Stimulated activated CD4-positive, alpha-beta T cell treated with anti-CD3 and anti-CD28 coated beads, Interleukin-2, amount 100 ng/mL, for 48 hours (primary cell): ENCODE data around the gene SOHLH1.
"Not testable (repeated sequence)": the region's sequence is repeated elsewhere in the genome, so short reads cannot be mapped to it uniquely, and the experiment has no call there.

ENCODE experiments used
- DNase-seq, 2 donors: peaks; one replicate each; pipeline ENCODE4 v3.0.0-alpha.2; 2020

The SOHLH1 gene

DNA sequence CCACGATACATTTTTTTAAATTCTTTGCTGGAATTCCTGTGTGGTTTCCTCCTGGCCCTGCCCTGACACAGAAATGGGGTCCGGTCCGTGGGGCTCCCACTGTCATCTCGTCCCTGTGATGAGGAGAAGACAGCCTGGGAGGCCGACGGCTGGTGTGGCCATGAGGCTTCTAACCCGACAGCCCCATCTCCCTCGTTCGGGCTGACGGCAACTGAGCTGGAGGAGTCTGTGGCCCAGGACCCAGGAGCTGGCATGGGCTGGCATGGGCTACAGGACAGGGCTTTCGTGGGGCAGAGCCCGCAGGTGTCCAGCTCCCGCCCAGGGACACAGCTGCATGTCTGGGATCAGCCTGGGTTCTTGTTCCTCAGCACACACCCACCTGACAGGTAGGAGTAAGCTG, 22.4 kb downstream of the SOHLH1 start:
- no peak for DNase-seq

DNA sequence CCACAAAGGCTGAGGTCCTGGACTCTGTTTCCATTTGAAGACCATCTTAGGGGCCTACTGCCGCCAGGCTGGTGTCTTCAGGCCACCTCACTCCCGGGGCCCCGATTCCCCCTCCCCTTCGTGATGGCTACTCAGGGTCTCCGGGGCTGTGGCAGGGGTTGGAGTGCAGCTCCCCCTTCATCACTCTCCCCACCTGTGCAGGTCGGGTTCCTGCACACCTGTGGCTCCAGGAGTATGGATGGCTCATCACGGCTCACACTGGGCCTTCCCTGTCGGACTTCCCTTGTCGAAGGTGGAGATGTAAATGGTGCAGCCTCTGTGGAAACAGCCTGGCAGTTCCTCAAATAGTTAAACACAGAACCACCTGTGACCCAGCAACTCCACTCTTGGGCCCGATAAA, 24.3 kb downstream of the SOHLH1 start:
- DNase-seq, result no peak

DNA sequence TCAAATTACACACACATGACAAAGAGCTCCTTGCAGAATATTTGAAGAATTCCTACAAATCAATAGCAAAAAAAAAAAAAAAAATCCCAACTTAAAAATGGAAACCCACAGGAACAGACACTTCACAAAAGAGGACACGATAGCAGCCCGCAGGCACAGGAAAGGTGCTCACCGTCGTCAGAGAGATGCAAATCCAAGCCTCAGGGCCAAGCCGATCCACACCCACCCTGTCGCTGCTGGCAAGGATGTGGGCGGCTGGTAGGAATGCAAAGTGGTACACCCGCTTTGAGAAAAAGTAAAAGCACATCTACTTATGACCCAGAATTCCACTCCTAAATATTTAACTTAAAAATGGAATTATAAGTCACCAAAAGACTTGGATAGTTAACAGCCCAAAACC, 25.3 kb downstream of the SOHLH1 start:
- DNase-seq, result no peak

DNA sequence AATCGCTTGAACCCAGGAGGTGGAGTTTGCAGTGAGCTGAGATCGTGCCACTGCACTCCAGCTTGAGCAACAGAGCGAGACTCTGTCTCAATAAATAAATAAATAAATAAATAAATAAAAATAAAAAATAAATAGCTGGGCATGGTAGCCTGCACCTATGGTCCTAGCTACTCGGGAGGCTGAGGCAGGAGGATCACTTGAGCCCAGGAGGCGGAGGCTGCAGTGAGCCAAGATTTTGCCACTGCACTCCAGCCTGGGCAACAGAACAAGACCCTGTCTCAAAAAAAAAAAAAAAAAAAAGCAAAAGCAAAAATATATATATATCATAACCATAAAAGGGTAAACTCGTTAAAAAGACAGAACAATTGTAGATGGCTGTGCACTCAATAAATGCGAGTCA, 26.5 kb downstream of the SOHLH1 start:
- not testable (repeated sequence) for DNase-seq

DNA sequence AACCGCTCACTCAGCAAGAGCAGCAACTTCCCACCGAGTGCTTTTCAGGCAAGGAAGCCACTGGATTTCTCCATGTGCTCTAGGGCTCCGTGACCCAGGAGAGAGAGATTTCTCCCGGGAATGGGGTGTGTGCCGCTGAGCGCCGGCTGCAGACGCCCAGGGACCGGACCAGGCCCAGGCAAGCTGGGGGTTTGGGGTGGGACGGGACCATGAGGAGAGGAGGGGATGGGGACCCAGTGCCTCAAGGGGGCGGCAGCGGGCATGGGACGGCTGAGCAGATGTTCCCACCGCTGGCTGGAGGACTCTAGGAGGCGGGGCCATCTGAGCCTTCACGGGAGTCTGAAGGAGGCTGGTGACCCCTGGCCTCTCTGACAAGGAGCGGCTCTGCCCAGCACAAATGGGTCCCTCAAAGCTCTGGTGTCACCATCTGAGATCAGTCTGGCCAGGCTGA, 27.7 kb downstream of the SOHLH1 start:
- DNase-seq, result no peak

DNA sequence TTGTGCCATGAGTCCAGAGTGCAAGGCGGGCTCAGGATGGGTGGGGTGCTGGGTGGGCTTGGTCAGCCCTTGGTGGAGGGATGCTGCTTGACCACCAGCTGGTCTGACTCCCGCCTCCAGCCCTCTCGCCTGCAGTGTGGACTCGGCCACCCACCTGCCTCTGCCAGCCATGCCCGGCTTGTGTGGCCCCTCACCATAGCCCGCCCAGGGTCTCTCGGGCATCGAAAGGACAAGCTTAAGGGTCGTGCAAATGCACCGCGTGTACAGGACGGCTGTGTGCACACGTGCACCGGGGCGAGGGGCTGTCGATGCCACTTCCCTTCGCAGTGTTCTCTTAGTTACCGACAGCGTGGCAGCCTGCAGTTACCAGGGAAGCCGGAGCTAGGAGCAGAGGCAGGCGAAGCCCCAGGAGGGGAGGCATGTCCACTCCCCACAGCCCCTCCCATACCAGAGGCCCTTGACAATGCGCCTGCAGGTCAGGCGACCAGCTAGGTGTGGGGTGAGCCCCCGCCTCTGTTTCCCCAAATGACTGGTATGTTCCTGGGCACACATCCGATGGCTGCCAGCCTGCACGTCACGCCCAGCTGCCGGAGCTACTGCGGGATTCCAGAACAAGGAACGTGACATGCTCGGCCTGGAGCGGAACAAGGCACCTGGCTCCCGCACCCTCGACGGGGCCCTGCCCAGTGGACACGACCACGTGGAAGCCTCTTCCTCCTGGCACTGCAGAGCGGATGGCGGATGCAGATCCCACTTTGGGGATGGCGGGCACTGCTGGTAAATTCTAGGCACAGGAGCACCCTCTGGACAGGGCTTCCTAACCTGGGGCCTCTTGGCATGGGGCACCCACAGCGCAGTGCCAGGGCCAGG, 28.3 kb downstream of the SOHLH1 start:
- no peak for DNase-seq

DNA sequence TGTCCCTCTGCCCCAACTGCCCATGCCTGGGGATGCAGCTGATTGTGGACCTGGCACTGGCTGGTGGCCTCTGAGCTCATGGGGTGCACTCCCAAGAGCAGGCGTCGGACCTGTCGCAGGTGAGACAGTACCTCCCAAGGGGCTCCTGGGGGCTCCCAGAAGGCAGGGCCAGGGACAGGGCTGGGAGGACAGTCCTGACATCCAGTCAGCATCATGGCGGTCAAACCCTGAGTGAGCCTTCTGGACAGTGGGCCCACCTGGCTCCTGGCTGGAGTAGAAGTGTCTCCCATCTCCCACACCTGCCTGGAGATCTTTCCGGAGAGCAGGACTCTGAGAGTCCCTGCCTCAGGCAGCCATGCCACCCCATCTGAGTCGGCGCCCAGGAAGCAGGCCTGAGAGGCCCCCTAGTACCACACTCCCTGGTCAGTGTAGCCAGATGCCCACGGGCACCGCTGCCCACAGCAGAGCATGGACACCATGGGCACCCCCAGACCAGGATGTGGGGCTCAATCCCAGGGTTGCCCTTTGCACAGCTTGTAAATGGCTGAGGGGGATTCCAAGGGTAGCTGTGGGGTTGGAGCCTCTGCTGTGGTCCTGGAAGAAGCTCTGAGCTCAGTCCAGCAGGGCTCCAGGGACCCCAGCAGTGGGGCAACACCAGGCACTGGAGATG, 29.5 kb downstream of the SOHLH1 start:
- no peak for DNase-seq

DNA sequence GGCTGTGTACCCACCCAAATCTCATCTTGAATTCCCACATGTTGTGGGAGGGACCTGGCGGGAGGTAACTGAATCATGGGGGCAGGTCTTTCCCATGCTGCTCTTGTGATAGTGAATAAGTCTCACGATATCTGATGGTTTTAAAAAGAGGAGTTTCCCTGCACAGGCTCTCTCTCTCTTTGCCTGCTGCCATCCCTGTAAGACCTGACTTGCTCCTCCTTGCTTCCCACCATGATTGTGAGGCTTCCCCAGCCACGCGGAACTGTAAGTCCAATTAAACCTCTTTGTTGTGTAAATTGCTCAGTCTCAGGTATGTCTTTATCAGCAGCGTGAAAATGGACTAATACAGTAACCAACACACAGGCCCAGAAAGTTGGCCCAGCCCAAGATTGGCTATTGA, 30.3 kb downstream of the SOHLH1 start:
- not testable (repeated sequence) for DNase-seq

DNA sequence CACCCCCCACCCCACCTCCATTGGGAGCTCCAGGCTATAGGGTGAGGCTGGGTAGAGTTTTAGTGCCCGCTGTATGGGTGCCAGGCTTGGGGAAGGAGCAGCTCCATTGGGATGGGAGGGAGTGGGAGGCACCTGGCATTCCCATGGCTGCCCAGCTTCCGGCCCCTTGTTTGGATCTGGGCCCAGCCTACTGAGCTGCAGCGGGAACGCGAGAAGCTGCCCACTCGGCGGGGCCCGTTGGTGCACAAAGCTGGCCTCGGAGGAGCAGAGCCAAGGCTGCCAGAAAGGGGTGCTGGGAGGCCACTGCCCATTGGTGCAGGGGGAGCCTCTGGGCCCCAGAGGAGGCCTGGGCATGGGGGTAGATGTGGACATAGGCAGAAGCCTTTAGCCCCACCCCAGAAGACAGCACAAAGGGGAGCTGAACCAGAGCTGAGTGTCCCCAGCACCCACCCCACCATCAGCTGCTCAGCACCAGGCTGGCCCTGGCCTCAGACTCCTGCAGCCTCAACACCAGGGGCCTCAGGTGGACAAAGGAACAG, 31.7 kb downstream of the SOHLH1 start:
- DNase-seq, result no peak

DNA sequence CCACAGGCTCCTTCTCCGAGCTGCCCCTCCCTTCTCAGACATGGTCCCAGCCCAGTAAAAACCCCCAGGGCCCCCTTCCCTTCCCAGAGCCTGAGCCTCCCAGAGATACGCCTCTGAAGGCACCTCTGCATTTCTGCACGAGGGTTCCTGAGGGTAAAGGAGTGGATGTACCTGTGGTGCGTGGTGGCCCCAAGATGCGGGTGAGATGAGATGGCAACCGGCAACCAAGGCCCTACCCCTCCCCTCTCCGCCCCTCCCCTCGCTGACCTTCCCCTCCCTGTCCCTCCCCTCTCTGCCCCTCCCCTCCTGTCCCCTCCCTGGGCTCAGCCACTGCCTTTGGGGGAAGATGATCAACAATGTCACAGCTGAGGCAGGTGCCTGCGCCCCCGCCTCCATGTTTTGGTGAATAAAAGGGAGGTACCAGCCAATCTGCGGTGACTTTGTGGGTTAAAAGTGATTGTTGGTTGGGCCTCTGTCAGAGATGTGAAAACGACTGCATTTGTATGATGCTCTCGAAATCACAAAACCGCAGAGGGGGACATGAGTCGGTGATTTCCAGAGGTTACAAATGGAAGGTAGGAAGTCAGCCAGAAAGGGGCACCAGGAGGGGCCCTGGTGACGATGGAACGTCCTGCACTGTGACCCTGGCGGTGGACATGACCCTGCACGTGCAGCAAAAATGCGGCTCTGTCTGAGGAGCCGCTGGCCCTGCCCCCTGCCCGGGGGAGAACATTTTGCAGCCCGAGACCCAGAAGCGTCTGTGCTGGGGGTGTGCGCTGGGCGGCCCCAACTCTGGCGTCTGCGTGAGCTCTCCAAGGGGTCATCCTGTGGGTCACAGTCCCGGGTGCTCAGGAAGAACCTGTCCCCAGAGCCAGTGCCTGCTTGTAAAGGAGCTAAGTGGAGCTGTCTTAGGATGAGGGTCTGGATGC, 32.5 kb downstream of the SOHLH1 start:
- DNase-seq, result no peak

DNA sequence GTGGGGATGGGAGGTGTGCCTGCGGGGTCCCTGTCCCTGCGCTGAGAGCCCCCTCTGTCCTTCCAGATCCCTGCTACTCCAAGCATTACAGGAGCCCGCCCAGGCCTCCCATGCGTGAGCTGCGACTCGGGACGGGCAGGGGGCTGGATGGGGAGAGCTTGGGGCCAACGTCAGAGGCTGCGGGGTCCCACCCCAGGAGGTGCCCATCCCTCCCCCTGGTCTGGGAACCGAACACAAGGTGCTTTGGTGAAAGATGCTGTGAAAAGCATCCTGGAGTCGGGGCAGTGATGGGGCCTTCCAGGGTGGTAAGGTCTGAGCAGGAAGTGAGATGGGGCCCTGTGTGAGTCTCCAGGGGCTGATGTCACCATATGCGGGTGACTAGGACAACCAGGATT, 33.5 kb downstream of the SOHLH1 start:
- no peak for DNase-seq

DNA sequence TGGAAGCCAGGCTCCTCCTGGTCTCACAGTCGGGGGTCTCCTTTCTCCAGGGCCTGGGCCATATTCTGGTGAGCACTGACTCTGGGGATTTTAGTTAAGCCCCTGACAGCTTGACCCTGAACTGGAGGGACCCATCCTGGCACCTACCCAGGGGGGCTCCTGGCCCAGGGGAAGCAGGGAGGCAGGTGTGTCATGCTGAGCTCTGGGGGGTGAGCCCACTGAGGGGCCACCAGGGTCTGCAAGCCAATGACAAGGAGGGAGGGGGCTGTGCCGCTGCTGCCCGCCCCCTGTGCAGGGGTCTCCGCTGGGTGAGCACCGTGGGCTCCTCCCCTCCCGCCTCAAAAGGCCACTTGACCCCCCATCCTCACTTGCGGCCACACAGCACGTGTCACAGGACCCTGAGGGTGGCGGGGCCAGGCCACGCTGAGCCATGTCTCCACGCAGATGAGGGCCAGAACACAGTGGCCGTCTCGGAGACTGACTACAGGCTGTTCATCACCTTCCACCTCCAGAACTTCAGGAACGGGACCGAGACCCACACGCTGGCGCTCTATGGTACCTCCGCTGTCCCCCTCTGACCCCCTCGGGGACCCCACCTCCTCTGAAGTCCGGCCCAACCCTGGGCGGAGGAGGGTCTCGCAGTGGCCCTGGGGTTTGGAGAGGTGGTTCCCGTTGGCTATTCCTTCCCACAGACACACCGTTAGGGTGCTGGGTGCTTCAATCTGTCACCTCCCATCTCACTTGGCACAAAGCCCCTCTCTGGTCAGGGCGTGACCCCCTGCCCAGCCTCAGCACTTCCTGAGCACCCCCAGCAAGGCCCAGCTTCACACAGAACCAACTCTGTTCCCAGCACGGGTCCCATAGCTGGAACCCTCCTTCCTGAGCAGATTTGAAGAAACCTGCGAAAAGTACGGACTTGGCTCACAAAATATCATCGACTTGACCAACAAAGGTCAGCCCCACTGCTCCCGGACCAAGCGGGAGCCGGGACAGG, 34.2 kb downstream of the SOHLH1 start:
- no peak for DNase-seq

DNA sequence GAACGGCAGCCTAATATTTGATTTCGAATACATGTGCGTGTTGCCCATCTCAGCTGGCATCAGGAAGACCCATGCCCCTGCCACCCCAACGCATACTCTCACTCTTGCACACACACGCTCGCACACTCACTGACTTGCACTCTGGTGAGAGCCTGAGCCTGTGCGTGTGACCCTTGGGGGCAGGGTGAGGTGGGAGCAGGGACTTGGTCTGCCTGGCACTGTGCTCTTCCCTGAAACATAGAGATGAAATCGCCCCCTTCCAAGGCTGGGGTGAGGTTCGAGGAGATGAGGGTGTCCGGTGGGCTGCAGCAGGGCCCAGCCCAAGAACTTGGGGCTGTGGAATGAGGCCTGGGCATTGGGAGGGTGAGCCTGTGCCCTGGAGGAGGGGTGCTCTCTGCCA, 35.0 kb downstream of the SOHLH1 start:
- no peak for DNase-seq

DNA sequence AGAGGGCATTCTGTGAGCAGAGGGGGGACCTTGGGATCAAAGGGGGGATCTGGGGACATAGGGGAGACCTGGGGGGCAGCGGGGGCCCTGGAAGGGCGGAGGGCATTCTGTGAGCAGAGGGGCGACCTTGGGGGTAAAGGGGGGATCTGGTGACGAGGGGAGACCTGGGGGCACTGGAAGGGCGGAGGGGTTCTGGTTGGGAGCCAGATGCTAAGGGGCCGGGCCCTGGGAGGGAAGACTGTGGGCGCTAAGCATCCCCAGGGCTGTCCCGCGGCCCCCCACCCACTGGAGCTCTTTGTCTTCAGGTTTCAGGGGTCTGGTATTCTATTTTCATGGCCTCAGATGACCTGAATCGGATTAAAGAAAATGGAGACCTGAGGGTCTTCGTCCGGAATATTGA, 35.4 kb downstream of the SOHLH1 start:
- DNase-seq, result no peak

DNA sequence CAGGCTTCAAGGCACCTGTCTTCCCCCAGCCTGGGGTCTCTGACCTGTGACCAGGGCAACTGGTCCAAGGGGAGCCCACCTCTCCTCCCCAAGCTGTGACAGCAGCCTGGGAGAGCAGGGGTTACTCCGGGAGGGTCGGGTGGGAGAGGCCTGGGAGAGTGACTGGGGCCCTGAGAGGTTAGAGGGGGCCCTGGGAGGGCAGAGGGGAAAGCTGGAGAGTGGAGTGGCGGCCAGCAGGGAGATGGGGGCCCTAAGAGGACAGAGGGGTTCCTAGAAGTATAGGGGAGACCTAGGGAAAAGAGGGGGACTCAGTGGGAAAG, 35.9 kb downstream of the SOHLH1 start:
- DNase-seq, result no peak

DNA sequence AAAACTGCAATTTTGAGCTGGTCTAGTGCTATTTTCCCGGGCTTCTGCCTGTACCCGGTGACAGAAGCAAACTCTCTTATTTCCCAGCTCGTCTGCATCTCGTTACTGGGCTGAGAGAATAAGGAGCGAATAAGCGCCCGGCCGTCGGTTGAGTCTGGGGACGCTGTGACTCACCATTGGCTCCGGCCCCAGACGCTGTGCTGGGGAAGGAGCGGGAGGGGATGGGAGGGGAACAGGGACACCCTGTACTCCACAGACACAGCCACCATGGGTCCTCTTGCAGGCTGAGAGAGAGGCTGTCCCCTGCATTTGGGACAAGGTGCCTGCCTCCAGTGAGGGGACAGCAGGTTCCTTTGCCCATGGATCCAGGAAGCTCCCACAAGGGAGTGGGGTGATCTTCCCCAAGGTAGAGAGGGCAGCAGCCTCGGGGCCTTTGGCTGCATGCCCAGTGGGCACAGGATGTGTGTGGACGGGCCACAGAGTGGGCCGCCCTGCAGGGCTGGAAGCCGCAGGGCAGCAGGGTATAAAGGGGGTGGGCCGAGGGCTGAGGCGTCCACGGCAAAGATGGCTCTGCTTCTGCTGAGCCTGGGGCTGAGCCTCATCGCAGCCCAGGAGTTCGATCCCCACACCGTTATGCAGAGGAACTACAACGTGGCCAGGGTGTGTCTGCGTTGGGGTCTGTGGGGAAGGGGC, 36.4 kb downstream of the SOHLH1 start, which contains the start of gene LCN9:
Gene LCN9 (plus strand): TSS at position 552 of the 693 bp plus-strand sequence. CDS start 13 bp downstream, at position 565.
- DNase-seq, result no peak

DNA sequence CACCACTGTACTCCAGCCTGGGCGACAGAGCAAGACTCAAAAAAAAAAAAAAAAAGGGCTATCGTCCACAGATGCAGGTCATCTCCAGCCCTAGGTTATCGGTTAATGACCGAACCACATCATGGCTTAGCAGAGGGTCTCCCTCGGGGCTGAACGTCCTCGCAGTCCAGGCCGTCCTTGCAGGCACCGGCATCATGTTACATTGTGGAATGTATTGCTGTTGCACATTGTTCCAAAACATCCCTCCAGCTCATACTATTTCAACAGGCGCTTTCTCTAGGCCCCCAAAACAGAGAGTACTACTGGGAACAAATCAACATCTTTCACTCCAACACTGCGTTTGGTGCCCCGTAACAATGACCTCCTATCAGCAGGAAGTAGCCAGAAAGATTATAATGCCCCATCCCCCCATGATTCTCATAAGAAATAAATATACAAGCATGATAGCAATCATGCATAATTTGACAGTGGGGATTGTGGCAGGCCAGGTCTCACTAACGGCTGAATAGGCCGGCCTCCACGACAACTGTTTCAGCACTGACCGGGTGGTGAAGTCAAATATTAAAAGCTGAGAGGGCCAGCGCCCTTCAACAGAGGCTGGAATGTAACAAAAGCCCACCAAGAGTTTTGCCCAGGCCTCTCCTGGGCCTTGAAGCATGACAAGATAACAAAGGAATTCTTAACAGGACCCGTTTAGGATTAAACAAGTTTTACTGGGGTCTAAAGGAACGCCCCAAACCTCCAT, 37.3 kb downstream of the SOHLH1 start:
- no peak for DNase-seq

DNA sequence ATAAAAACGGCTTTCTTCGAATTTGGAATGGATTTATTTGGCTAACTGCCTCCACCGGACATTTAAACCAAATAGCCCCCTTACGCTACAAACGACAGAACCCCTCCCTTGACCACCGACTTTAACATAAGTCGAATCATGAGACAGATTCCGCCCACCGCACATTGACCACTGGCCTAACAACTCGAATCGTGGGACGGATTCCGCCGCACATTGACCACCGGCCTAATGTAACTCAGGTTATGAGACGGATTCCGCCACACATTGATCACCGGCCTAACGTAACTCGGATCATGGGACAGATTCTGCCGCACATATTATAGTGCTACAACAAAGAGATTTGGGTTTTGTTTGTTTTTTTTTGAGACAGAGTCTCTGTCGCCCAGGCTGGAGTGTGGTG, 38.9 kb downstream of the SOHLH1 start:
- DNase-seq, result no peak

DNA sequence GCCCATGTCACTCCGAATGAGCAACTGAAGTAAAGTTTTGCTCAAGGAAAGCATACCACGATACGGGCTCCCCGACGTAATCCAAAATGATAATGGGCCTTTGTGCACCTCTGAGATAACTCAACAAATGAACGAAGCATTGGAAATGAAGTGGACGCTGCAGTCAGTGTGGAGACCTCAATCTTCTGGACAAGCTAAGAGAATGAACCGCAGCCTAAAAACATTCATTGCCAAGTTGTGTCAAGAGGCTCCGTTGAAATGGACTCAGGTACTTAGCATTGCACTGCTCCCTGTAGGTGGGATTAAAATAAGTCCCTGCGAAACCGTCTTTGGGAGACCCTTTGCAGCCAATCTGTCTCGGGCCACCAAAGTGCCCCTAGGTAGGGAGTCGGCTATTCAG, 40.0 kb downstream of the SOHLH1 start:
- no peak for DNase-seq

DNA sequence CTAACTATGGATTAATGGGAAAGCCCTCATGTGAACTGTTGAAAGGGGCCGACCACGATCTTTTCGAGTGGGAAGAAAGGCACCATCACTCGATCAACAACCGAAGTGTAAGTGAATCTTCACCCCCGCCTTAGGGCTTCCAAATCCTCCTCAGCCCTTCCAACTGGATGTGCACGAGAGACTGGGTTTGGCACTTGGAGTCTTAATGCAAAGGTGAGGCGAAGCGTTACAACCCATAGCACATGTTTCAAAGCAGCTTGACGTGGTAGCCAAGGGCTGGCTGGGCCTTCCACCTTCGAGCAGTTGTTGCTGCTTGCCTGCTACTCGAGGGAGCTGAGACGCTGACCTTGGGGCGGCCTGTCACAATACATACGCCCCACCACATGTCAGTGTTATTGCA, 41.9 kb downstream of the SOHLH1 start:
- DNase-seq, result no peak
